MM.1S (cell line): ENCODE measurements around the gene CDHR5.

Experiments
- CTCF ChIP-seq: fragments of 300-600 bp; sonication (generic); IDR thresholded peaks from 2 replicates; pipeline ENCODE4 v1.5.1; 2016; ENCODE audit warnings: antibody characterized with exemption, low read length, mixed read lengths
- EZH2 ChIP-seq: fragments of 300-600 bp; sonication (generic); optimal IDR thresholded peaks from 2 replicates; pipeline ENCODE3; 2017; ENCODE audit warnings: low read depth, mild to moderate bottlenecking, antibody characterized with exemption, low read length, mixed read lengths

DNA sequence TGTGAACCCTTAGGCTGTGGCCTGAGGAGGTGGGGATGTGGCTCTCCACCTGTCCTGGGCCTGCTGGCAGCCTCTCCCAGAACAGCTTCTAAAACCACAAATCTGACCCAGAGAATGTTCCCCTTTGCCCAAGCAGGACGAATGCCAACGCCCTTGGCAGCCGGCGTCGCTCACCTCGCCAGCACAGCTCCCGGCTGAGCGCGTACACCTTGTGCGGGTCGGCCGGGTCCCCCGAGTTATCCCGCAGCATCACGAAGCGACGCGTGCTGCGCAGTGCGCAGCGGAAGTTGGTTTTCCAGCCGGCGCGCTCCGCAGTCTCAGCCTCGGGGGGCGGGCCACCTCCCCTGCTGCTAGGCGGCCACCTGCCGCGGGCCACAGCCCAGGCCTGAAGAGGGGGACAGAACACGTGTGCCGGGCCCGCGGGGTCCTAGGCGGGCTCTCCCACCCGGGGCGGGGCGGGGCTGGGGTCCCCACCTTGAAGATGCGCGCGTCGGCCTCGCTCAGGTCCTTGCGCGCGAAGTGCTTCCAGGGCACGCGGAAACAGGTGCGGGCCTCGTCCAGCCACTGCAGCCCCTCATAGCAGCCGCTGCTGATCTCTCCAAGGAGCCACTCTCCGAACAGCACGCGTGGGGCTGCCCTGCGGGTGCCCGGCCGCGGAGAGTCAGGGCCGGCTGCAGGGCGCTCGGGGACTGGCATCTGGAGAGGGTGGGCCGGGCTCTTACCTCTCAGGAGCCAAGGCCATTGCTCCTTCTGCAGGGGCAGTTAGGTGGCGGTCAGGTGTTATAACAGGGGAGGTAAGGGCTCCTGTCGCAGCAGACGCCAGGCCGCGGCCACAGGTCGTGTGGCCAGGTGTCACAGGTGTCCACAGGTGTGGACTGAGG lies 9.9 kb downstream of the CDHR5 start:
- TF ChIP-seq EZH2 (no peak), CTCF (no peak)
